Vagina (tissue), 2 donors: Measurements from ENCODE around the gene NGEF.
"Not testable (repeated sequence)": the region's sequence is repeated elsewhere in the genome, so short reads cannot be mapped to it uniquely, and the experiment has no call there.

Experiments
- CTCF ChIP-seq, 3 experiments: fragments of 450-650 bp in 2 of 3; fragments of 200-600 bp in 1 of 3; sonication (generic) in 1 of 3; IDR thresholded peaks; one replicate each; pipeline ENCODE4 v1.5.1; 2017 to 2019; ENCODE audit warnings: antibody characterized with exemption in 3 of 3, mild to moderate bottlenecking in 2 of 3, moderate library complexity in 2 of 3
- POLR2AphosphoS5 ChIP-seq, 2 donors: sonication (generic); formaldehyde crosslinking; IDR thresholded peaks; one replicate each; pipeline ENCODE4 v1.9.0; 2017; ENCODE audit warnings: antibody characterized with exemption in 2 of 2, mild to moderate bottlenecking in 2 of 2, low read depth in 1 of 2; ENCODE audit not compliant: insufficient read depth in 1 of 2

GRCh38 chr2:232907718-232908085 lies 105.4 kb downstream of the NGEF start:
- not testable (repeated sequence) for TF ChIP-seq CTCF (IDR thresholded peaks at IDR 0.05); POLR2AphosphoS5 (IDR thresholded peaks at IDR 0.05; ENCODE audit: insufficient read depth in 1 of 2, low read depth in 1 of 2)
